Measurements from ENCODE around the gene BTRC. TPM values are rescaled to one million over a fixed set of nuclear protein-coding genes. Genes with fewer than 3 reads are reported as not detected.
A peak's percentile ranks its signal among the peaks of the same experiment; 100 is the strongest.

BTRC gene
- total and polyA plus RNA-seq, 8 donors, result 4.3 to 16.4 (median 9.0) TPM

DNA sequence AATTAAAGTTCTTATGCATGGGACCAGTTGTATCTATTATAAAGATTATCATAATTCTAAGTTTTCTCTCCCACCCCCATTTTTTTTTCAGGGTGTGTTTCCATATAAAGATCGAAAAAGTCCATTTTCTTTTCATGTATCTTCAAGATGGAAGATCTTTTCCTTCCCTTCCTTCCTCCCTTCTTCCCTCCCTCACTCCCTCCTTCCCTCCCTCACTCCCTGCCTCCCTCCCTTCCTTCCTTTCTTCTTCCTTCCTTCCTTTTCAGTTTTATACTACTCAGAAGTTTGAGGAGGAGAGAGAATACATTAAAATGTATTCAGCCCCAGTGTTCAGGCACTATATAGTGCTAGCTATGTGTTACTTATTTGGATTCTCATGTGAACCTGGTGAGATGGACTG is 136.1 kb downstream of the BTRC start:
- no peak overlapping the region for H3K27ac ChIP-seq
- ATAC-seq (no peak), DNase-seq (no peak), FAIRE-seq (no peak)
- TF ChIP-seq, protein P1, sequence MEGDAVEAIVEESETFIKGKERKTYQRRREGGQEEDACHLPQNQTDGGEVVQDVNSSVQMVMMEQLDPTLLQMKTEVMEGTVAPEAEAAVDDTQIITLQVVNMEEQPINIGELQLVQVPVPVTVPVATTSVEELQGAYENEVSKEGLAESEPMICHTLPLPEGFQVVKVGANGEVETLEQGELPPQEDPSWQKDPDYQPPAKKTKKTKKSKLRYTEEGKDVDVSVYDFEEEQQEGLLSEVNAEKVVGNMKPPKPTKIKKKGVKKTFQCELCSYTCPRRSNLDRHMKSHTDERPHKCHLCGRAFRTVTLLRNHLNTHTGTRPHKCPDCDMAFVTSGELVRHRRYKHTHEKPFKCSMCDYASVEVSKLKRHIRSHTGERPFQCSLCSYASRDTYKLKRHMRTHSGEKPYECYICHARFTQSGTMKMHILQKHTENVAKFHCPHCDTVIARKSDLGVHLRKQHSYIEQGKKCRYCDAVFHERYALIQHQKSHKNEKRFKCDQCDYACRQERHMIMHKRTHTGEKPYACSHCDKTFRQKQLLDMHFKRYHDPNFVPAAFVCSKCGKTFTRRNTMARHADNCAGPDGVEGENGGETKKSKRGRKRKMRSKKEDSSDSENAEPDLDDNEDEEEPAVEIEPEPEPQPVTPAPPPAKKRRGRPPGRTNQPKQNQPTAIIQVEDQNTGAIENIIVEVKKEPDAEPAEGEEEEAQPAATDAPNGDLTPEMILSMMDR (IDR thresholded peaks at IDR 0.05), result no peak
- WGBS, 2 donors, result 92 to 97% methylated on average over 1 of the region's 1 CpG
- H3K4me1 ChIP-seq, result peaks cover 9 to 18% (median 15%) of the 10 kb centered on the region in 3 donors
- H3K4me3 ChIP-seq, result no peak overlapping the region
- H3K9me3 ChIP-seq, result no peaks in the 10 kb centered on the region
- no peaks in the 10 kb centered on the region for H3K27me3 ChIP-seq
- H3K36me3 ChIP-seq, result no peaks in the 10 kb centered on the region
- intact Hi-C loops (cut with DNase I), result no loop called here

DNA sequence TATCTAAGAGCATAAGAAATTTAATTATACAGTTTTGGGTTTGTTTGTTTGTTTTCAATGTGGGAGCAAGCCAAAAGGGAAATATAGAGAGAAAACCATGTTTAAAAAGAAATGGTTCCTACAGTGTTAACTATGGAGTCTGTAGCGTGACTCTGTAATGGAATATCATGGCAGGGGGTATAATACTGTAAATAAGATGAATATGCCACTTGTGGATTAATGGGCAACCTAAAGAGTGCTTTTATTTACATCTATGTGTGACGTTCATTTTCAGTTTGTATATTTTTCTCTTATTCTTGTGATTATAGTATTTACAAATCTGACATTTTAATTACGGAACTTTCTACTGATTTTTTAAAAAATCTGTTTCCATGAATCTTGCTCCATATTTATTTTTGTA is 138.2 kb downstream of the BTRC start:
- DNase-seq (no peak), ATAC-seq (no peak), FAIRE-seq (no peak)
- Histone ChIP-seq H3K27me3 (no peaks in the 10 kb centered on the region), H3K36me3 (no peaks in the 10 kb centered on the region), H3K27ac (no peak overlapping the region), H3K9me3 (no peaks in the 10 kb centered on the region), H3K4me1 (peaks cover 11 to 22% (median 15%) of the 10 kb centered on the region in 3 donors), H3K4me3 (no peak overlapping the region)
- TF ChIP-seq, protein P1 (IDR thresholded peaks at IDR 0.05), result no peak
- intact Hi-C loops (cut with DNase I), result no loop called here
- WGBS, 2 donors, result 78 to 79% methylated on average over 3 of the region's 3 CpGs

DNA sequence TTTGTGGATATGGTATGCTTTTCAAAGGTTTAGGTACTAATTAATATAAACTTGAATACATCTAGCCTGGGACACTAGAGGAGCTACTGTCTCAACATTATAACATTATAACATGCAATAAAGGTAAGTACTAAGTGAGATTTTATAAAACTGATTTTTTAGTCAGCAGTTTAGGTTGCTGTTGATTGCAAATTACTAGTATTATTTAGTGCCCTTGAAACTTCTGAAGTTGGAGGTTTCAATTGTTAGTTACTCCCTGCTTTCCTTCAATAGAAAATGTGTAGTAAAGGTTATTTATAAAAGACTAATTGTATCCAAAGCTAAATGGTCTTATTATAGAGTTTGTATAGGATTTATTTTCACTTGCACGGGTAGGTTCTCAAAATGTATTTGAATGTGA is 138.8 kb downstream of the BTRC start:
- DNase-seq (no peak), FAIRE-seq (no peak), ATAC-seq (no peak)
- WGBS, 2 donors, result 74 to 78% methylated on average over 1 of the region's 1 CpG
- TF ChIP-seq, protein P1 (IDR thresholded peaks at IDR 0.05), result no peak
- Histone ChIP-seq H3K36me3 (no peaks in the 10 kb centered on the region), H3K9me3 (no peaks in the 10 kb centered on the region), H3K27ac (no peak overlapping the region), H3K4me1 (peaks cover 11 to 22% (median 15%) of the 10 kb centered on the region in 3 donors), H3K27me3 (no peaks in the 10 kb centered on the region), H3K4me3 (no peak overlapping the region)
- intact Hi-C loops (cut with DNase I), result no loop called here

DNA sequence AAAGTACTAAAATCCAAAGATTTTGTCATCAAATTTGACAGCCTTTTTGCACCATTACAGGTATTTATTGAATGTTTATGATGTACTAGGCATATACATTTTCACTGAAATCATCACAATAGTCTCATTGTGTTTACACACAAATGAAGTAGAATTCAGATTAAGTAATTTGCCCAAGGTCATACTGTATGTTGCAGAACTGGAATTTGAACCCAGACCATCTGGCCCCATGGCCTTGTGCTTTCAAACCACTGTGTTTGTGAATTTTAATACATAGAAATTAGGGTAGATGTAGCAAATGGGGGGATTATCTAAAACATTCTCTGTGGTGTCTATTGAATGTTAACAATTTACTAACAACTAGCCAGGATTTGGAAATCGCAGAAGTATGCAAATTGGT is 139.3 kb downstream of the BTRC start:
- FAIRE-seq (no peak), DNase-seq (no peak), ATAC-seq (peak in 1 of 4 donors; percentile 65)
- H3K9me3 ChIP-seq, result no peaks in the 10 kb centered on the region
- no peaks in the 10 kb centered on the region for H3K27me3 ChIP-seq
- 70 to 79% methylated on average over 1 of the region's 1 CpG for WGBS, 2 donors
- peaks cover 11 to 22% (median 15%) of the 10 kb centered on the region in 3 donors for H3K4me1 ChIP-seq
- TF ChIP-seq, protein P1 (IDR thresholded peaks at IDR 0.05), result no peak
- H3K27ac ChIP-seq, result no peak overlapping the region
- intact Hi-C loops (cut with DNase I), result no loop called here
- no peak overlapping the region for H3K4me3 ChIP-seq
- no peaks in the 10 kb centered on the region for H3K36me3 ChIP-seq

DNA sequence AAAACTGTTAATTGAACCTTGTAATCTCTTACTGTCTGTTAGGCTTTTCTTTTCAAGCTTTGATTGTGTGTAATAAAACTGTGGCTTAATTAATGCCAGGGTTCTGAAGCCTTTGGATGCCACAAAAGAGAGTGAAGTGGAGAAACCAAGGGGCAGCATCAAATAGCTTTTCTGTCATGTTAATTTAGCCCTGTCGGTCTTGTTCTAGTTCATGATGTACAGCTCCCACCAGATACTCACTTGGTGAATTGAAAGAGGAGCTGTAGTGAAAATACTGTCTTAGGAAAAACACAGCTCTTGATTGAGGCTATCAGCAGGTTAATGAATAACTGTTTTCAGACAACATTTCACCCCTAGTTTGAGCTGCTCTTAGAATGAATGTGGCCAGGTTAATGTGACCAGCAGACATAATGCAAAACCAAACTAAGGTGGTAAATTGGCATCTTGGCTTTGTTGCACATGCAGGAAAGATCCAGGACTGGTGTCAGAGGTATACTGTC is 139.9 kb downstream of the BTRC start:
- H3K27me3 ChIP-seq, result no peaks in the 10 kb centered on the region
- H3K9me3 ChIP-seq, result no peaks in the 10 kb centered on the region
- no peaks in the 10 kb centered on the region for H3K36me3 ChIP-seq
- H3K27ac ChIP-seq, result no peak overlapping the region
- peaks cover 11 to 22% (median 15%) of the 10 kb centered on the region in 3 donors for H3K4me1 ChIP-seq
- intact Hi-C loops (cut with DNase I), result no loop called here
- FAIRE-seq (no peak), DNase-seq (no peak), ATAC-seq (peak; percentile 58 to 84 (median 68))
- 22 to 28% methylated on average over 1 of the region's 1 CpG for WGBS, 2 donors
- TF ChIP-seq, protein P1 (IDR thresholded peaks at IDR 0.05), result no peak
- H3K4me3 ChIP-seq, result no peak overlapping the region

Data from pancreas (tissue), 10 donors.